ENCODE results near the gene ACSL5. TPM values are rescaled to one million over a fixed set of nuclear protein-coding genes. Genes with fewer than 3 reads are reported as not detected.

ACSL5 gene
- total and polyA plus RNA-seq, 2 of the 8 experiments (the other 6 are each of a cell fraction or from before 2014, with no cell fraction given) = not detected

- no peak for TF ChIP-seq CHD7 (IDR thresholded peaks at IDR 0.05; ENCODE audit: insufficient replicate concordance, low read length)
- TF ChIP-seq BRCA1 (IDR thresholded peaks at IDR 0.05; ENCODE audit: low read depth, low read length) = no peak
- TF ChIP-seq SP4 (IDR thresholded peaks at IDR 0.05; ENCODE audit: low read length) = no peak
- TF ChIP-seq TAF1 (IDR thresholded peaks at IDR 0.05; ENCODE audit: low read depth, low read length) = no peak
- no peak for TF ChIP-seq POLR2AphosphoS5 (IDR thresholded peaks at IDR 0.05; ENCODE audit: low read depth, low read length)
- TF ChIP-seq SRF (IDR thresholded peaks at IDR 0.05; ENCODE audit: low read depth, low read length) = no peak
- TF ChIP-seq CHD2 (IDR thresholded peaks at IDR 0.05; ENCODE audit: low read length) = no peak
- no peak for TF ChIP-seq BCL11A (IDR thresholded peaks at IDR 0.05; ENCODE audit: low read depth in 2 of 2, low read length in 2 of 2)
These were observed 33.3 kb upstream of the ACSL5 start (continued) for GRCh38 chr10:112340601-112341000.
